Stimulated activated naive CD4-positive, alpha-beta T cell treated with Interleukin-2 at 50 U/mL for 16 hours (primary cell): ENCODE measurements around the gene MYO1E.
"Not testable (repeated sequence)": the region's sequence is repeated elsewhere in the genome, so short reads cannot be mapped to it uniquely, and the experiment has no call there.

Source experiments
- DNase-seq: peaks from one replicate; lab custom pipeline; 2025; lab: John Stamatoyannopoulos, UW

The MYO1E gene

DNA sequence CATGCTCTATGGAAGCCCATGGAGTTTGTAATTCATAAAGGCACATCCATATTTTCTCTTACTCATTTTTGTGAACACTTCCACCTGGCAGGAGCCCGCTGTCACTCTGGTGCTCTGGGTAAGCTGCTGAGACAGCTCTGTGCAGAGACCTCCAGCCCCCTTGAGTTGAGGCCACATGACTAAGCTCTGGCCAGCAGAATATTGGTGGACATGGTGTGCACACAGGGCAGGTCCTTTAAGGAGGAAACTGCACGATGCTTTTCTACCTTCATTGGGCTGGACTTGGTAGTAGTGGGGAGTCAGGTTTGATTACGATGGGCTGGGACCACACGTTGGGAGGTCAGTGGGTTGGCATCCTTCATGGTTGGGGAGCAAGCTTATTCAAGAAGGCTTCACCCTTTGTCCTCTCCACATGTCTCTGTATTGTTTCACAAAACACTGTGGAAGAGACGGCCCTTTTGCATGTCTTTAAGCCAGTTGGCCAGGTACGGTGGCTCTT is 238.7 kb downstream of the MYO1E start:
- no peak for DNase-seq

- no peak for DNase-seq
Observed at GRCh38 chr15:59131969-59132562, 240.6 kb downstream of the MYO1E start.

GRCh38 chr15:59131456-59131855 is 241.2 kb downstream of the MYO1E start:
- DNase-seq, result no peak

DNA sequence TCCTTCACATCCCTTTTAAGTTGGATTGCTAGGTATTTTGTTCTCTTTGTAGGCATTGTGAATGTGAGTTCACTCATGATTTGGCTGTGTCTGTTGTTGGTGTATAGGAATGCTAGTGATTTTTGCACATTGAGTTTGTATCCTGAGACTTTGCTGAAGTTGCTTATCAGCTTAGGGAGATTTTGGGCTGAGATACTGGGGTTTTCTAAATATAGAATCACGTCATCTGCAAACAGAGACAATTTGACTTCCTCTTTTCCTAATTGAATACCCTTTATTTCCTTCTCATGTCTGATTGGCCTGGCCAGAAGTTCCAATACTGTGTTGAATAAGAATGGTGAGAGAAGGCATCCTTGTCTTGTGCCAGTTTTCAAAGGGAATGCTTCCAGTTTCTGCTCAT is 245.4 kb downstream of the MYO1E start:
- DNase-seq, result not testable (repeated sequence)

DNA sequence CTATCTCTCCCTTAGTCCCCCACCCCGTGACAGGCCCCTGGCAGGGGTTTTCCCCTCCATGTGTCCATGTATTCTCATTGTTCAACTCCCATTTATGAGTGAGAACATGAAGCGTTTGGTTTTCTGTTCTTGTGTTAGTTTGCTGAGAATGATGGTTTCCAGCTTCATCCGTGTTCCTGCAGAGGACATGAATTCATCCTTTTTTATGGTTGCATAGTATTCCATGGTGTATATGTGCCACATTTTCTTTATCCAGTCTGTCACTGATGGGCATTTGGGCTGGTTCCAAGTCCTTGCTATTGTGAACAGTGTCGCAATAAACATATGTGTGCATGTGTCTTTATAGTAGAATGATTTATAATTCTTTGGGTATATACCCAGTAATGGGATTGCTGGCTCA is 247.0 kb downstream of the MYO1E start:
- DNase-seq, result not testable (repeated sequence)

- DNase-seq, result no peak
Observed at GRCh38 chr15:59124261-59124660, 248.4 kb downstream of the MYO1E start.

DNA sequence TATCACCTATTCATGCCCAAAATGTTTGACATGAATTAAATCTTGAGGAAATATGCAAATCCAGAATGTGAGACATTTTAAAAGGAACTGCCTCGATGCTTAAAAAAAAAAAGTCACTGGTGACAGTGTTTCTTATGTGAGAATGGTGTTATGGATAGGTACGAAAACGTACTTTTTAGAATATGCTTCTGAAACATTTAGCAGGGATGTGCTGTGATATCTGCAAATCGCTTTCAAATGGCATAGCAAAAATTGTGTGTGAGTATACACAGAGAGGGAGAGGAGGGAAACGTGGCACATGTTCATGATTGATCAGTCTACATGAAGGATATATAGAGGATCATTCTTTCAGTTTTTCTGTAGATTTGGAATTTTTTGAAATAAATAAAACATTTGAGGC is 251.7 kb downstream of the MYO1E start:
- no peak for DNase-seq

- no peak for DNase-seq
Observed at GRCh38 chr15:59119625-59120024, 253.0 kb downstream of the MYO1E start.

DNA sequence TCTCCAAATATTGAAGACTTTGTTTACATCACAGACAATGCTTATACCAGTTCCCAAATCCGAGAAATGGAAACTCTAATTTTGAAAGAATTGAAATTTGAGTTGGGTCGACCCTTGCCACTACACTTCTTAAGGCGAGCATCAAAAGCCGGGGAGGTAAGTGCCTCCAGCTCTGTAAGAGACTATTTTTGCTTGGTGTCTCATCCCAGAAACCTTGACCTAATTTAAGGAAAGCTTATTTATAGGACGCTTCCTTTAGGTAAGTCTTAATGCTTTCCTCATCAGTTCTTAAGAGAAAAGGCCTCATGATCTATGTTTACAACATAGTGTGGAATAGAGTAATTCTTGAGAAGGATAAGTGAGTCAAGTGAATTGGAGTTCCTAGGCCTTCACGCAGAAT is 255.9 kb downstream of the MYO1E start:
- no peak for DNase-seq

- DNase-seq, result no peak
Observed at GRCh38 chr15:59116141-59116540, 256.5 kb downstream of the MYO1E start.

GRCh38 chr15:59115047-59115446 is 257.6 kb downstream of the MYO1E start:
- no peak for DNase-seq

GRCh38 chr15:59111251-59111650 is 261.4 kb downstream of the MYO1E start:
- DNase-seq, result no peak

DNA sequence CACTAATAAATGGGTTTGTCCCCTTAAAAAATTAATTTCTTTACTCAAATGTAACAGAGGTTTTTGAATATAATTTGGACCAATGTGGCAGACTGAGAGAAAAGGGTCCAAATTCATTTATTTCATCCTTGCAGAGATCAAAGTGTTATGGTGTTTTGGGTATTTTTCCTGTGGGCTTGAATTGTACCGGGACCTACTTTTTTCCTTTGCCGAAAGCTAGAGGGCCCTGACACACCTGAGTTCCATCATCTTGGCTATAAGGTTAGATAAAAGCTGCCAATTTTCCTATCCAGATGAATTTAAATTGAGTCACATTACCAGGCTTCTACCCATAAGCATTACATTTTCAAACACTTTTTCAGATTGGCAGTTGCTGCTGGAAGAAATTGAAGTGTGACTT is 266.8 kb downstream of the MYO1E start:
- DNase-seq, result no peak

DNA sequence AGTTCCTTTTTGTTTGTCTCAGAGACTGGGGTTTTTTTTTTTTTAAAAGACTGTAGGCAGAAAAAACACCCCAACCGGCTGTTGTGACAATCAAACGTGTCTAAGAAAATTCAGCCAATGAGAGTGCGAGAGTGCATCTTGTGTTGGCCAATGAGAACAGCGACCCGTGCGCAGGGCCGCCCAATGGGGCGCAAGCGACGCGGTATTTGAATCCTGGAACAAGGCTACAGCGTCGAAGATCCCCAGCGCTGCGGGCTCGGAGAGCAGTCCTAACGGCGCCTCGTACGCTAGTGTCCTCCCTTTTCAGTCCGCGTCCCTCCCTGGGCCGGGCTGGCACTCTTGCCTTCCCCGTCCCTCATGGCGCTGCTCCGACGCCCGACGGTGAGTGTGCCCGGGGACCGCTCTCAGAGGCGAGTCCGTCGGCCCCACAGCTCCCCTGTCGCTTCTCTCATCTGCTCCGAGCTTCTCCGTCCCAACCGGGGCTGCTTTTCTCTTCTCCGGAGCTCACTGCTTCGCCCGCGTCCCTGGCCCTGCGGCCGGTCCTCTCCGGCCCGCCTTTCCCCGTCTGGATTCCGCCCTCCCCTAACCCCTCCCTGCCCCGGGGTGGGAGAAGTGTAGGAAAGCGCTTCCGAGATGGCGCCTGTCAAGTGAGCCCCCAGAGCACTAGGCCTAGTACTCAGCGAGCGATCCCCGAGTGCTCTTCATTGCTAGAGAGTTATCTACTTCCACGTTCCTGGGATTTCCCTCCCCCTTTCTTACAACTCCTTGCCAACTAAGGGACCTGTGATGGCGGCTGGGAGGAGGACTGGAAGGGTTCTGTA is 267.5 kb downstream of the MYO1E start, which contains the start of gene CCNB2:
CCNB2 (plus strand) TSS at position 235 of the 821 bp plus-strand sequence; CDS start at position 358, 123 bp downstream.
- peak; percentile 79 for DNase-seq

DNA sequence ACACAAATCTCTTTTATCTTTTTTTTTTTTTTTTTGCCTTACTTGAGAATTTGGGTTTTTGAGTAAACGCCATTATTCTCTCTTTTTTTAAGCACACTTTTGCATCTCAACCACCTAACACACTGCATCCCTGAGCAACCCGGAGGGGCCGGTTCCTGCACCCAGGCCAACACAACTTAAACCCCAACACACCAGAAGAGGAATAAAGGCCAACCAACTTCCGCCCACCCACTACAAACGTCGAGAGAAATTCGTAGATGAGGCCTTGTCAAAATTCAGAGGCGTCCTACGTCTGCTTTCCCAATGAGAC is 268.1 kb downstream of the MYO1E start:
- no peak for DNase-seq

DNA sequence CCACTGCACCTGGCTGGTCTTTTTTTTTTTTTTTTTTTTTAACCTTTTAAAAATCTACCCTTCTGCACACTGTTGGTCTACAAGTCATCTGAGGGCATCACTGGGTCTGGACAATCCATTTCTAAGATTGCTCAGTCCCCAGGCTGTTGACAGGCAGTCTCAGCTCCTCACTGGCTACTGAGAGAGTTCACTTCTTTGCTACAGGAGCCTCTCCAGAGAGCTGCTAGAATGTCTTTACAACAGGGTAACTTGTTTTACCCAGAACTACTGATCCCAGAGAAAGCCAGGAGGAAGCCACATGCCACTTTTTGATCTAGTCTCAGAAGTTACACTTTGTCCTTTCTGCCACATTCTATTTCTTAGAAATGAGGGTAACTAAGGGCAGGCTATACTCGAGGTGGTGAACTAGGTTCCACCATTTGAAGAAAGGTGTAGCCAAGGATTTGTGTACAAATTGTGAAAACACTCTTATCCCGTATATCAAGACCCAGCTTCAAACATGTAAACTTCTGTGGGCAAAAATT is 273.4 kb downstream of the MYO1E start:
- DNase-seq, result no peak

GRCh38 chr15:59096429-59096828 is 276.2 kb downstream of the MYO1E start:
- DNase-seq, result no peak

DNA sequence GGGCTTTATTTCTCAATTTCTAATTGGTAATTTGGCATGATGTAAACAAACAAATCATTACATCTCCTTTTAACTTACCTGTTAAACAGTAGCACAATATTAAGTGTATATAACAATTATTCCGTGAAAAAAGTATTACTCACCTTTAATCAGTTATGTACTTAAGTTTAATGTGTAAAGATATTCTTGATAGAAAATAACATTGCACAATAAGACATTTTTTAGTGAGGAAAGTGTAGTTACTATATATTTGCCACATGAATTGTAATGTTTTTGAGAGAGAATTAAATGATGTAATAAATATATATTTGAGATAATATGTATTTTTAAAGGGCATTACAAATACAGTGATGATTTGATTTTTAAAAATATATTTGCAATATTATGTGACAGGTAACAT is 278.6 kb downstream of the MYO1E start:
- DNase-seq, result no peak

DNA sequence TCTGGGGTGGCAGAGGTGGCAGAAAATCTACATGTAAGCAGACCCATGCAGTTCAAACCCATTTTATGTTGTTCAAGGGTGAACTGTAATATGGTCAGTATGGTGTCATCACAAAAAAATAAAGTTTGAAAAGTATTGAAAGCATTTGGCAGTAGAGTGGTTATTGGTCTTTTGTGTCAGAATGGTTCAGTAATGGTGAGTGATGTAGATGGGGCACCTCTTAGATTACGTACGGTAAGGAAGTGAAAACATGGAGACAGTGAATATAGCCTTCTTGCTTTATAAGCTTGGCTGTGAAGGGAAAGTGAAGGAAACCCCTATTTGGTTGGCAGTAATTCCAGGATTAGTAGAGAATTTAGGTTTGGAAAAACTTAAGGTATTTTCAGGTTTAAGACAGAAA is 284.9 kb downstream of the MYO1E start:
- DNase-seq, result no peak
